GM21360 (cell line): ENCODE measurements around the gene MPC1L.
A peak's percentile ranks its signal among the peaks of the same experiment; 100 is the strongest.

Experiments
- ATAC-seq: cut with Tn5 transposase; IDR thresholded peaks from one replicate; pipeline ENCODE4 v1.9.1; 2021; ENCODE audit warnings: mild to moderate bottlenecking, moderate library complexity; ENCODE audit not compliant: unreplicated experiment

Gene MPC1L

GRCh38 chrX:40625294-40625693, 2.1 kb downstream of the MPC1L start:
- ATAC-seq: no peak

- ATAC-seq: no peak
Measured at GRCh38 chrX:40628506-40628905, 5.3 kb downstream of the MPC1L start.

- no peak for ATAC-seq
Measured at GRCh38 chrX:40632199-40632598, 9.0 kb downstream of the MPC1L start.

GRCh38 chrX:40637687-40638086, 14.5 kb downstream of the MPC1L start:
- ATAC-seq: no peak

GRCh38 chrX:40644176-40644575, 20.9 kb downstream of the MPC1L start:
- ATAC-seq: no peak

GRCh38 chrX:40644821-40645358, 21.7 kb downstream of the MPC1L start:
- peak; percentile 33 for ATAC-seq

GRCh38 chrX:40646489-40647306, 23.5 kb downstream of the MPC1L start:
- peak; percentile 15 for ATAC-seq

- peak; percentile 73 for ATAC-seq
Measured at GRCh38 chrX:40647307-40648197, 24.3 kb downstream of the MPC1L start, which contains the start of gene CXorf38. CXorf38 (minus strand) TSS chrX:40647561; CDS start chrX:40647520, 41 bp downstream.

- ATAC-seq: no peak
Measured at GRCh38 chrX:40651620-40652223, 28.5 kb downstream of the MPC1L start.

- ATAC-seq: no peak
Measured at GRCh38 chrX:40652664-40653063, 29.4 kb downstream of the MPC1L start.

GRCh38 chrX:40653535-40653934, 30.3 kb downstream of the MPC1L start:
- no peak for ATAC-seq

- ATAC-seq: no peak
Measured at GRCh38 chrX:40660381-40660780, 37.2 kb downstream of the MPC1L start.

GRCh38 chrX:40661489-40661888, 38.3 kb downstream of the MPC1L start:
- no peak for ATAC-seq

GRCh38 chrX:40663078-40663740, 40.0 kb downstream of the MPC1L start:
- no peak for ATAC-seq

GRCh38 chrX:40663880-40664630, 40.8 kb downstream of the MPC1L start:
- ATAC-seq: no peak

- ATAC-seq: no peak
Measured at GRCh38 chrX:40671126-40671525, 47.9 kb downstream of the MPC1L start.
